ENCODE results near the gene PRKCB.

- TF ChIP-seq, protein P1, sequence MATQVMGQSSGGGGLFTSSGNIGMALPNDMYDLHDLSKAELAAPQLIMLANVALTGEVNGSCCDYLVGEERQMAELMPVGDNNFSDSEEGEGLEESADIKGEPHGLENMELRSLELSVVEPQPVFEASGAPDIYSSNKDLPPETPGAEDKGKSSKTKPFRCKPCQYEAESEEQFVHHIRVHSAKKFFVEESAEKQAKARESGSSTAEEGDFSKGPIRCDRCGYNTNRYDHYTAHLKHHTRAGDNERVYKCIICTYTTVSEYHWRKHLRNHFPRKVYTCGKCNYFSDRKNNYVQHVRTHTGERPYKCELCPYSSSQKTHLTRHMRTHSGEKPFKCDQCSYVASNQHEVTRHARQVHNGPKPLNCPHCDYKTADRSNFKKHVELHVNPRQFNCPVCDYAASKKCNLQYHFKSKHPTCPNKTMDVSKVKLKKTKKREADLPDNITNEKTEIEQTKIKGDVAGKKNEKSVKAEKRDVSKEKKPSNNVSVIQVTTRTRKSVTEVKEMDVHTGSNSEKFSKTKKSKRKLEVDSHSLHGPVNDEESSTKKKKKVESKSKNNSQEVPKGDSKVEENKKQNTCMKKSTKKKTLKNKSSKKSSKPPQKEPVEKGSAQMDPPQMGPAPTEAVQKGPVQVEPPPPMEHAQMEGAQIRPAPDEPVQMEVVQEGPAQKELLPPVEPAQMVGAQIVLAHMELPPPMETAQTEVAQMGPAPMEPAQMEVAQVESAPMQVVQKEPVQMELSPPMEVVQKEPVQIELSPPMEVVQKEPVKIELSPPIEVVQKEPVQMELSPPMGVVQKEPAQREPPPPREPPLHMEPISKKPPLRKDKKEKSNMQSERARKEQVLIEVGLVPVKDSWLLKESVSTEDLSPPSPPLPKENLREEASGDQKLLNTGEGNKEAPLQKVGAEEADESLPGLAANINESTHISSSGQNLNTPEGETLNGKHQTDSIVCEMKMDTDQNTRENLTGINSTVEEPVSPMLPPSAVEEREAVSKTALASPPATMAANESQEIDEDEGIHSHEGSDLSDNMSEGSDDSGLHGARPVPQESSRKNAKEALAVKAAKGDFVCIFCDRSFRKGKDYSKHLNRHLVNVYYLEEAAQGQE (IDR thresholded peaks at IDR 0.05; ENCODE audit: insufficient read depth in 1 of 2, low read depth in 2 of 2, low read length in 2 of 2), result no peak
- TF ChIP-seq TAF1 (IDR thresholded peaks at IDR 0.05; ENCODE audit: borderline replicate concordance, insufficient read depth, low read length) (no peak), POLR2AphosphoS5 (IDR thresholded peaks at IDR 0.05; ENCODE audit: low read depth, low read length) (no peak)
Measured at GRCh38 chr16:24073321-24073720, 237.5 kb downstream of the PRKCB start.

Measured in PFSK-1 (cell line).